CD1c-positive myeloid dendritic cell (primary cell): ENCODE measurements around the gene IL22RA1.

Experiments
- DNase-seq: peaks from one replicate; pipeline ENCODE4 v3.0.0-alpha.2; 2016; ENCODE audit errors: extremely low spot score

IL22RA1 gene

GRCh38 chr1:24136956-24137539 lies 5.9 kb downstream of the IL22RA1 start:
- DNase-seq, result no peak

- no peak for DNase-seq
Measured at GRCh38 chr1:24134376-24134775, 8.6 kb downstream of the IL22RA1 start.

GRCh38 chr1:24133819-24134218 lies 9.1 kb downstream of the IL22RA1 start:
- DNase-seq, result no peak

- no peak for DNase-seq
Measured at GRCh38 chr1:24130385-24130784, 12.6 kb downstream of the IL22RA1 start.

- no peak for DNase-seq
Measured at GRCh38 chr1:24127801-24128363, 15.1 kb downstream of the IL22RA1 start.

- DNase-seq, result no peak
Measured at GRCh38 chr1:24127134-24127800, 15.7 kb downstream of the IL22RA1 start.

GRCh38 chr1:24126672-24127023 lies 16.3 kb downstream of the IL22RA1 start:
- no peak for DNase-seq

GRCh38 chr1:24126018-24126671 lies 16.8 kb downstream of the IL22RA1 start:
- DNase-seq, result peak; percentile 45

GRCh38 chr1:24125456-24125855 lies 17.5 kb downstream of the IL22RA1 start:
- DNase-seq, result peak; percentile 20

GRCh38 chr1:24124980-24125379 lies 18.0 kb downstream of the IL22RA1 start:
- DNase-seq, result no peak

GRCh38 chr1:24123611-24124010 lies 19.3 kb downstream of the IL22RA1 start:
- no peak for DNase-seq

- no peak for DNase-seq
Measured at GRCh38 chr1:24122776-24123175, 20.2 kb downstream of the IL22RA1 start.

- no peak for DNase-seq
Measured at GRCh38 chr1:24121406-24121805, 21.5 kb downstream of the IL22RA1 start.

- DNase-seq, result no peak
Measured at GRCh38 chr1:24120965-24121364, 22.0 kb downstream of the IL22RA1 start.

GRCh38 chr1:24119859-24120756 lies 22.8 kb downstream of the IL22RA1 start:
- DNase-seq, result no peak

- DNase-seq, result no peak
Measured at GRCh38 chr1:24119489-24119858, 23.5 kb downstream of the IL22RA1 start.

- no peak for DNase-seq
Measured at GRCh38 chr1:24118410-24119242, 24.3 kb downstream of the IL22RA1 start.

GRCh38 chr1:24117722-24118409 lies 25.1 kb downstream of the IL22RA1 start:
- DNase-seq, result no peak

- DNase-seq, result no peak
Measured at GRCh38 chr1:24117132-24117531, 25.8 kb downstream of the IL22RA1 start.

GRCh38 chr1:24114753-24115152 lies 28.2 kb downstream of the IL22RA1 start:
- DNase-seq, result no peak

GRCh38 chr1:24113641-24114033 lies 29.3 kb downstream of the IL22RA1 start:
- DNase-seq, result no peak
